ENCODE measurements around the gene LTB. TPM values are rescaled to one million over a fixed set of nuclear protein-coding genes. Genes with fewer than 3 reads are reported as not detected.

LTB gene
- total and polyA plus RNA-seq, 9 of the 15 experiments (the other 6 are each of a cell fraction or from before 2014, with no cell fraction given), result 0.07 to 0.51 TPM; not detected in 7

DNA sequence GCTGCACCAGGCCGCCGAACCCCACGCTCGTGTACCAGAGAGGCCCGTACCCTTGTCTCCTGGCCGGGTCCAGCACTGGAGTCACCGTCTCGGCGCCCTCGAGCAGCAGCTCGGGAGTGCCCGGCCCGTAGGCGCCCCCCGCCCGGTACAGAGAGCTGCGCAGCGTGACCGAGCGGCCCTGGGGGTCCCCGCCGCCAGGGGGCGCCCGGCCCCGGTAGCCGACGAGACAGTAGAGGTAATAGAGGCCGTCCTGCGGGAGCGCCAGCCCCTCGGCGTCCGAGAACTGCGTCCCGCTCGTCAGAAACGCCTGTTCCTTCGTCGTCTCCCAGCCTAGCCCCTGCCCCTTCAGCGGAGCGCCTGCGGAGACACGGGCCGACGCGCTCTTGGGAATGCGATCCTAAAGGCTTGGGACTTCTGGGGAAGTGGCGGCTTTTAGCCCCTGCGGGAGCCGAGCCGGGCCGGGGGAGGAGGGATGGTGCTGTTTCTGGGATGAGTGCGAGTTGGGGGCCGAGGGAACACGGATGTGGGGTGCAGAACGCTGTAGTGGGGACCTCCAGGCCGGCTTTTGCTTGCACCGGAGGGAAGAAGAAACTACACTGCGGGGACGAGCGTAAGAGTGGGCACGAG lies 1.3 kb downstream of the LTB start (continued):
- TF ChIP-seq, protein P1, sequence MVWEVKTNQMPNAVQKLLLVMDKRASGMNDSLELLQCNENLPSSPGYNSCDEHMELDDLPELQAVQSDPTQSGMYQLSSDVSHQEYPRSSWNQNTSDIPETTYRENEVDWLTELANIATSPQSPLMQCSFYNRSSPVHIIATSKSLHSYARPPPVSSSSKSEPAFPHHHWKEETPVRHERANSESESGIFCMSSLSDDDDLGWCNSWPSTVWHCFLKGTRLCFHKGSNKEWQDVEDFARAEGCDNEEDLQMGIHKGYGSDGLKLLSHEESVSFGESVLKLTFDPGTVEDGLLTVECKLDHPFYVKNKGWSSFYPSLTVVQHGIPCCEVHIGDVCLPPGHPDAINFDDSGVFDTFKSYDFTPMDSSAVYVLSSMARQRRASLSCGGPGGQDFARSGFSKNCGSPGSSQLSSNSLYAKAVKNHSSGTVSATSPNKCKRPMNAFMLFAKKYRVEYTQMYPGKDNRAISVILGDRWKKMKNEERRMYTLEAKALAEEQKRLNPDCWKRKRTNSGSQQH (CRISPR knock-in tag; IDR thresholded peaks at IDR 0.05), result no peak
- TF ChIP-seq CHCHD3 (CRISPR knock-in tag; IDR thresholded peaks at IDR 0.05) (no peak), SLC30A9 (CRISPR knock-in tag; IDR thresholded peaks at IDR 0.05) (no peak), MTA3 (IDR thresholded peaks at IDR 0.05; ENCODE audit: borderline replicate concordance) (peak; percentile 95), STAT6 (CRISPR knock-in tag; IDR thresholded peaks at IDR 0.05) (peak; percentile 88; the same call in 1 of the 2 replicates), U2AF2 (optimal IDR thresholded peaks at IDR 0.05; ENCODE audit: low read depth, low read length) (no peak), JUN (IDR thresholded peaks at IDR 0.05; ENCODE audit: borderline replicate concordance, low read depth, low read length) (0 out of 2 replicates have a peak, but pooled peaks have one; percentile 38), JUN (CRISPR knock-in tag; IDR thresholded peaks at IDR 0.05; ENCODE audit: borderline replicate concordance) (0 out of 2 replicates have a peak, but pooled peaks have one; percentile 58), ZNF354B (CRISPR knock-in tag; IDR thresholded peaks at IDR 0.05) (no peak), NCOA2 (IDR thresholded peaks at IDR 0.05; ENCODE audit: partially characterized antibody in 2 of 2) (no peak), ZNF780A (CRISPR knock-in tag; IDR thresholded peaks at IDR 0.05) (no peak), ILF3 (IDR thresholded peaks at IDR 0.05; ENCODE audit: borderline replicate concordance) (no peak), HNRNPUL1 (IDR thresholded peaks at IDR 0.05; ENCODE audit: low read length) (no peak), ETV1 (tag; conservative IDR thresholded peaks at IDR 0.05; ENCODE audit: low read depth) (peak; percentile 31; the same call in 1 of the 2 replicates), FOXP1 (CRISPR knock-in tag; IDR thresholded peaks at IDR 0.05) (0 out of 2 replicates have a peak, but pooled peaks have one; percentile 62), ZNF696 (CRISPR knock-in tag; conservative IDR thresholded peaks at IDR 0.05) (no peak), MNT (conservative IDR thresholded peaks at IDR 0.05) (peak in 1 of 2 experiments; percentile 72; a peak in 3 of 4 replicates), ASH1L (IDR thresholded peaks at IDR 0.05; ENCODE audit: borderline replicate concordance, low read depth, partially characterized antibody) (no peak), TAF9B (IDR thresholded peaks at IDR 0.05; ENCODE audit: partially characterized antibody) (no peak)
- TF ChIP-seq, protein P2, sequence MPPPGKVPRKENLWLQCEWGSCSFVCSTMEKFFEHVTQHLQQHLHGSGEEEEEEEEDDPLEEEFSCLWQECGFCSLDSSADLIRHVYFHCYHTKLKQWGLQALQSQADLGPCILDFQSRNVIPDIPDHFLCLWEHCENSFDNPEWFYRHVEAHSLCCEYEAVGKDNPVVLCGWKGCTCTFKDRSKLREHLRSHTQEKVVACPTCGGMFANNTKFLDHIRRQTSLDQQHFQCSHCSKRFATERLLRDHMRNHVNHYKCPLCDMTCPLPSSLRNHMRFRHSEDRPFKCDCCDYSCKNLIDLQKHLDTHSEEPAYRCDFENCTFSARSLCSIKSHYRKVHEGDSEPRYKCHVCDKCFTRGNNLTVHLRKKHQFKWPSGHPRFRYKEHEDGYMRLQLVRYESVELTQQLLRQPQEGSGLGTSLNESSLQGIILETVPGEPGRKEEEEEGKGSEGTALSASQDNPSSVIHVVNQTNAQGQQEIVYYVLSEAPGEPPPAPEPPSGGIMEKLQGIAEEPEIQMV (tag; conservative IDR thresholded peaks at IDR 0.05; ENCODE audit: low read depth), result no peak

Measured in K562 (cell line).